ENCODE measurements around the gene MTMR12.
"Not testable (repeated sequence)": the region's sequence is repeated elsewhere in the genome, so short reads cannot be mapped to it uniquely, and the experiment has no call there.

Gene MTMR12

GRCh38 chr5:32297181-32298058, 15.3 kb downstream of the MTMR12 start:
- DNase-seq (ENCODE audit: low spot score): no peak

GRCh38 chr5:32295966-32296772, 16.6 kb downstream of the MTMR12 start:
- not testable (repeated sequence) for DNase-seq (ENCODE audit: low spot score)

- DNase-seq (ENCODE audit: low spot score): no peak
Observed at GRCh38 chr5:32291591-32291990, 21.1 kb downstream of the MTMR12 start.

GRCh38 chr5:32290922-32291321, 21.8 kb downstream of the MTMR12 start:
- no peak for DNase-seq (ENCODE audit: low spot score)

- DNase-seq (ENCODE audit: low spot score): not testable (repeated sequence)
Observed at GRCh38 chr5:32290501-32290900, 22.2 kb downstream of the MTMR12 start.

GRCh38 chr5:32289986-32290385, 22.8 kb downstream of the MTMR12 start:
- DNase-seq (ENCODE audit: low spot score): not testable (repeated sequence)

- not testable (repeated sequence) for DNase-seq (ENCODE audit: low spot score)
Observed at GRCh38 chr5:32288135-32288534, 24.6 kb downstream of the MTMR12 start.

GRCh38 chr5:32287525-32287924, 25.2 kb downstream of the MTMR12 start:
- DNase-seq (ENCODE audit: low spot score): not testable (repeated sequence)

GRCh38 chr5:32285510-32286138, 27.1 kb downstream of the MTMR12 start:
- no peak for DNase-seq (ENCODE audit: low spot score)

GRCh38 chr5:32283539-32284377, 29.0 kb downstream of the MTMR12 start:
- DNase-seq (ENCODE audit: low spot score): no peak

- DNase-seq (ENCODE audit: low spot score): no peak
Observed at GRCh38 chr5:32283061-32283460, 29.7 kb downstream of the MTMR12 start.

- DNase-seq (ENCODE audit: low spot score): no peak
Observed at GRCh38 chr5:32282633-32283032, 30.1 kb downstream of the MTMR12 start.

- DNase-seq (ENCODE audit: low spot score): not testable (repeated sequence)
Observed at GRCh38 chr5:32281378-32282133, 31.2 kb downstream of the MTMR12 start.

GRCh38 chr5:32280656-32281081, 32.1 kb downstream of the MTMR12 start:
- no peak for DNase-seq (ENCODE audit: low spot score)

- no peak for DNase-seq (ENCODE audit: low spot score)
Observed at GRCh38 chr5:32279786-32280185, 33.0 kb downstream of the MTMR12 start.

- no peak for DNase-seq (ENCODE audit: low spot score)
Observed at GRCh38 chr5:32279223-32279622, 33.5 kb downstream of the MTMR12 start.

- DNase-seq (ENCODE audit: low spot score): no peak
Observed at GRCh38 chr5:32278406-32278805, 34.3 kb downstream of the MTMR12 start.

- DNase-seq (ENCODE audit: low spot score): no peak
Observed at GRCh38 chr5:32277798-32278197, 34.9 kb downstream of the MTMR12 start.

- no peak for DNase-seq (ENCODE audit: low spot score)
Observed at GRCh38 chr5:32276173-32276853, 36.4 kb downstream of the MTMR12 start.

GRCh38 chr5:32275396-32275741, 37.4 kb downstream of the MTMR12 start:
- no peak for DNase-seq (ENCODE audit: low spot score)
